ENCODE data around the gene SLC35E2B. TPM values are rescaled to one million over a fixed set of nuclear protein-coding genes. Genes with fewer than 3 reads are reported as not detected.
A peak's percentile ranks its signal among the peaks of the same experiment; 100 is the strongest.
"Not testable (repeated sequence)": the region's sequence is repeated elsewhere in the genome, so short reads cannot be mapped to it uniquely, and the experiment has no call there.

SLC35E2B gene
- total RNA-seq, 1 donor, result 32.8 TPM

DNA sequence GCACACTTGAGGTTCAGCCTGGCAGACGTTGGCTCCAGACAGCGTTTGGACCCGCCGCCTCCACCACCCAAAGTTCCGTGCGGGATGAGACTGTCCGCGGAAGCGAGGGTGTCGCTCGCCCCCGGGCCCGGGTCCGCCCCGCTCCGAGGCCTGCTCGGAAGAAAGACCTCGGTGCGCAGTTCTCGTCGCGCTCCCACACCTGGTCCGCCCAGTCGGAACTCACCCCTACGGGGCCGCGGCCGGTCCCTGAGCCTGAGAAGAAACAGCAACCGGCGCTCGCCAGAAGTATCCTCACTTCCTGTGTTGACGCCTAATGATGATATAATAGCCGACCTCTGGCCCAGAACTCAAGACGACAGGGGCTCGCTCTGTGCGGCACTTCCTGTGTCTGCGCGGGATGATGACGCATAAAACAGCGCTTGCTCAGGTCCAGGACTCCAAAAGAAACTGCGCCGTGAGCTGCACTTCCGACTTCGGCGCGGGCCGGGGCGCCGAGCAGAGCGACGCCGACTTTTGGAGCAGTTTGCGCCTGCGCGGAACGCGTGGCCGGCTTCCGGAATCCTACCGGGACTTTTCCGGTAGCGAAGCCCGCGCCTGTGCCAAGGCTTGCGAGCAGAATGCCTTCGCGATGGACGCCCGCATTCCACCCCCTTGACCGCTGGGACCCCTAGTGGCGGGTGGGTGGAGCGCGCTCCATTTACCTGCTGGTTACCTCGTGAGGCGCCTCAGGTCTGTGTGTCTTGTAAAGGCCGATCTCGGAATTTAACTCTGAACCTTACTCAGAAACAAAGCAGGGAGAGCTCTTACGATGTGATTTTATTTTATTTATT lies 31.7 kb upstream of the SLC35E2B start, which contains the start of gene CDK11A:
CDK11A (minus strand) TSS at position 323 of the 830 bp plus-strand sequence. CDS start 1,539 bp downstream, outside the sequence.
- DNase-seq (ENCODE audit: low read depth), result peak; percentile 100
- TF ChIP-seq, protein P1, sequence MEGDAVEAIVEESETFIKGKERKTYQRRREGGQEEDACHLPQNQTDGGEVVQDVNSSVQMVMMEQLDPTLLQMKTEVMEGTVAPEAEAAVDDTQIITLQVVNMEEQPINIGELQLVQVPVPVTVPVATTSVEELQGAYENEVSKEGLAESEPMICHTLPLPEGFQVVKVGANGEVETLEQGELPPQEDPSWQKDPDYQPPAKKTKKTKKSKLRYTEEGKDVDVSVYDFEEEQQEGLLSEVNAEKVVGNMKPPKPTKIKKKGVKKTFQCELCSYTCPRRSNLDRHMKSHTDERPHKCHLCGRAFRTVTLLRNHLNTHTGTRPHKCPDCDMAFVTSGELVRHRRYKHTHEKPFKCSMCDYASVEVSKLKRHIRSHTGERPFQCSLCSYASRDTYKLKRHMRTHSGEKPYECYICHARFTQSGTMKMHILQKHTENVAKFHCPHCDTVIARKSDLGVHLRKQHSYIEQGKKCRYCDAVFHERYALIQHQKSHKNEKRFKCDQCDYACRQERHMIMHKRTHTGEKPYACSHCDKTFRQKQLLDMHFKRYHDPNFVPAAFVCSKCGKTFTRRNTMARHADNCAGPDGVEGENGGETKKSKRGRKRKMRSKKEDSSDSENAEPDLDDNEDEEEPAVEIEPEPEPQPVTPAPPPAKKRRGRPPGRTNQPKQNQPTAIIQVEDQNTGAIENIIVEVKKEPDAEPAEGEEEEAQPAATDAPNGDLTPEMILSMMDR (IDR thresholded peaks at IDR 0.05; ENCODE audit: insufficient read depth, low read depth, low read length), result peak; percentile 21
- H3K4me3 ChIP-seq (ENCODE audit: low read depth, low read length), result peak within 1 kb of the TSS; percentile 73

DNA sequence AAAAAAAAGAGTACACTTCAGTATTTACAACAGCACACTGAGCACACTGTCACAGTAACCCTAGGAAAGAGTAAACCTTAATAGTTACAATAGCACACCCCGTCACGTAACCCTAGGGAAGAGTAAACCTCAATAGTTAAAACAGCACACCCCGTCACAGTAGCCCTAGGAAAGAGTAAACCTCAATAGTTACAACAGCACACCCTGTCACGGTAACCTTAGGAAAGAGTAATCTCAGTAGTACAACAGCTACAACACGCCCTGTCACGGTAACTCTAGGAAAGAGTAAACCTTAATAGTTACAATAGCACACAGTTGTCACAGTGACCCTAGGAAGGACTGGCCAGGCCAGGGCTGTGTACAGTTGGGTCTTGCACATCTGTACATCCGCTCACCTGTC lies 28.6 kb upstream of the SLC35E2B start:
- TF ChIP-seq, protein P1 (IDR thresholded peaks at IDR 0.05; ENCODE audit: insufficient read depth, low read depth, low read length), result no peak
- no peak for DNase-seq (ENCODE audit: low read depth)
- no peak overlapping the region for H3K4me3 ChIP-seq (ENCODE audit: low read depth, low read length)

DNA sequence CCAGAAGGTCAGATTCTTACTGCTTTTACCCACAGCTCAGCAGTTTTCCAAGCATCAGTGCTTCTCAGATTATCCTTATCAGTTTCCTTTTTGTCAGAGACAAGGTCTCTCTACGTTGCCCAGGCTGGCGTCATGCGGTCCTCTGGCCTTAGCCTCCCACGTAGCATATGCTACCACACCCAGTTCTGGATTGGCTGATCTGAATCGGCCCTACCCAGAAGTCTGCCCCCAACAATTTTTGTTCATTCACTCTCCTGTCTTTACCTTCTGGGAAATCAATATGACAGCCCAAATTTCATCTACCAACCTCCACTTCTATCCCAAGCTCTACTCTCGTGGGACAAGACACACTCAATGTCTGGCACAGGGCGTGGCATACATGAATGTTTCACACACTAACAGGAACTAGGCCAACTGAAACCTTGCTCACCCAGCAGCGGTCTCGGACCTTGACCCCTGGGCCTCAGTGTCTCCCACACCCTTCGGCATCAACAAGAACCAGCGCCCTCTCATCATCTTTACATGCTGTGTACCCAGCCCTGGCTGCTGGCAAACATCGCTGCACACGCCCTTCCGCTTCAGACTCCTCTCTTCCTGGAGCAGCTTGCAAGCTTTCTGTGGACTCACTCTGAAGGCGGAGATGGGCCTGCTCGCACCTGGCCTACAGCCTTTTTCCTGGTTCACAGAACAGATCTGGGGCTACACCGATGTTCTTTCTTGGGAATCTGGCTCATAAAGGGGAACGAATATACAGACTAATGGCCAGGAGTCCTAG lies 22.7 kb upstream of the SLC35E2B start:
- not testable (repeated sequence) for H3K4me3 ChIP-seq (ENCODE audit: low read depth, low read length); DNase-seq (ENCODE audit: low read depth)

GRCh38 chr1:1707897-1708296 lies 15.3 kb upstream of the SLC35E2B start:
- H3K4me3 ChIP-seq (ENCODE audit: low read depth, low read length); DNase-seq (ENCODE audit: low read depth): not testable (repeated sequence)

DNA sequence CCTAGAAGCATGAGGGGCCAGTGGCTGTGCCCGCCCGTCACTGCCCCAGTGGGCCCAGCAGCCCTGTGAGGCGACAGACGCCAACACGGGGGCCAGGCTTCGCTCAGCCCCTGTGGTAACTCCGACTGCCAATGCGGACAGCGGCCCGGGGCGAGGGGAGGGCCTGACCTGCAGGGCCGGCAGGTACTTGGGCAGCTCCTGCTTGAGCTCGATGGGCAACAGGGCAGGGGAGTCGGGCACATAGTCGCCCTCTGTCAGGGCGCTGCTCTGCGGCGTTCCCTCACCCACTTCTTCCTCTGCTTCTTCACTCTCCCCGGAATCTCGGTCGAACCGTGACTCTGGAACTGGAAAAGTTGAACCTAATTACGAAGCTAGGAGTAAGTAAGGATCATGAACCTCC lies 14.6 kb upstream of the SLC35E2B start:
- not testable (repeated sequence) for H3K4me3 ChIP-seq (ENCODE audit: low read depth, low read length); DNase-seq (ENCODE audit: low read depth)

GRCh38 chr1:1705623-1706022 lies 13.0 kb upstream of the SLC35E2B start:
- H3K4me3 ChIP-seq (ENCODE audit: low read depth, low read length); DNase-seq (ENCODE audit: low read depth): not testable (repeated sequence)

DNA sequence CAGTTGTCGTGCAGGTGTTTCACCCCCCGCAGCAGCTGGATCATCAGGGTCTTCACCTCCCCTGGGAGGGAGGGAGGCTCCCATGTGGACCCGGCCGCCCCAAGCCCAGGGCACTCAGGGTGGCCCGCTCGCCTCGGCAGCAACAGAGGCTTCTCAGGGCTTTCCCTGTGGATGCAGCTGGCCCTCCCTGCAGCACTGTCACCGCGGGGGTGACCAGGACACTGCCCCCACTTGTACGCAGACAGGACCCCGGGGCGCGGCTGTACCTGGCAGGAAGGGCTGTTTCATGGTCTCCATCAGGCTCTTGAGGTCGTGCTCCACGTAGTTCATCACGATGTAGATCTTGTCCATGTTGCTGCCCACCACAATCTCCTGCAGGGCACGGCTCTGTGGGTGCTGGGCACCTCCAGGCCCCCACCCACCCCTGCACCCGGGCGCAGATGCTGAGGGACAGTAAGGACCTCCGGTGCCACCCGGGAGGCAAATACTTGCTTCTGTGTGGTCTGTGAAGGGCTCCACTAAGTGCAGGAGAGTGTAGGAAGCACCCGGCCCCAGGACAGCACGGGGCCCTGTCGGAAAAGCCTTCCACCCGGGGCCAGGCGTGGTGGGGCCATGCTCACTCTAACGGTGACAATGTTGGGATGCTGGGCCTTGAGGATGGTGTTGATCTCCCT lies 11.8 kb upstream of the SLC35E2B start:
- not testable (repeated sequence) for H3K4me3 ChIP-seq (ENCODE audit: low read depth, low read length); DNase-seq (ENCODE audit: low read depth)

DNA sequence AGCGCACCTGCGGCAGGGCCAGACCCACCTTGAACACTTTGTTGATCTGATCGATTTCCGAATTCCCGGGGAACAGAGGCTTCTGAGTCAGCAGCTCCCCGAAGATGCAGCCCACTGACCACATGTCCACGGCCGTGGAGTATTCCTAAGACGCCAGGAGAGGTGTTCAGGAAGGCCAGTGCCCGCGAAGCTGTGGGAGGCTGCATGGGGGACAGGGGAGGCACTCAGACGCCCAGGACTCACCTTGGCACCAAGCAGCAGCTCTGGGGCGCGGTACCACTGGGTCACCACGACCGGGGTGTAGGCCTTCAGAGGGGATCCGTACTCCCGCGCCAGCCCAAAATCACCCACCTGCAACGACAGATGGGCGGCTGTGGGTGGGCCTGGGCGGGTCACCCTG lies 11.2 kb upstream of the SLC35E2B start:
- TF ChIP-seq, protein P1 (IDR thresholded peaks at IDR 0.05; ENCODE audit: insufficient read depth, low read depth, low read length), result no peak
- DNase-seq (ENCODE audit: low read depth), result no peak
- no peak overlapping the region for H3K4me3 ChIP-seq (ENCODE audit: low read depth, low read length)

- not testable (repeated sequence) for H3K4me3 ChIP-seq (ENCODE audit: low read depth, low read length); DNase-seq (ENCODE audit: low read depth)
These were observed 9.9 kb upstream of the SLC35E2B start for GRCh38 chr1:1702506-1702905.

- not testable (repeated sequence) for DNase-seq (ENCODE audit: low read depth); H3K4me3 ChIP-seq (ENCODE audit: low read depth, low read length)
These were observed 8.0 kb upstream of the SLC35E2B start for GRCh38 chr1:1700557-1700956.

DNA sequence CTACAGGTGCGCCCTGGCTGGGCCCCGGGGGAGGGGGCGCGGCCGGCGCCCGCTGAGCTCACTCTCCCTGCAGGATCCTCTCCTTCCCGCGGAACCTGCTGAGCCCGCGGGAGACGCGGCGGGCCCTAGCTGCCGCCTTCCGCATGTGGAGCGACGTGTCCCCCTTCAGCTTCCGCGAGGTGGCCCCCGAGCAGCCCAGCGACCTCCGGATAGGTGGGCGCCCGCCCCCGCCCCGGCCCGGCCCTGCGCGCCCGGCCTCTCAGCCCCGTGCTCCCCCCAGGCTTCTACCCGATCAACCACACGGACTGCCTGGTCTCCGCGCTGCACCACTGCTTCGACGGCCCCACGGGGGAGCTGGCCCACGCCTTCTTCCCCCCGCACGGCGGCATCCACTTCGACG lies 7.5 kb upstream of the SLC35E2B start:
- H3K4me3 ChIP-seq (ENCODE audit: low read depth, low read length); DNase-seq (ENCODE audit: low read depth): not testable (repeated sequence)

DNA sequence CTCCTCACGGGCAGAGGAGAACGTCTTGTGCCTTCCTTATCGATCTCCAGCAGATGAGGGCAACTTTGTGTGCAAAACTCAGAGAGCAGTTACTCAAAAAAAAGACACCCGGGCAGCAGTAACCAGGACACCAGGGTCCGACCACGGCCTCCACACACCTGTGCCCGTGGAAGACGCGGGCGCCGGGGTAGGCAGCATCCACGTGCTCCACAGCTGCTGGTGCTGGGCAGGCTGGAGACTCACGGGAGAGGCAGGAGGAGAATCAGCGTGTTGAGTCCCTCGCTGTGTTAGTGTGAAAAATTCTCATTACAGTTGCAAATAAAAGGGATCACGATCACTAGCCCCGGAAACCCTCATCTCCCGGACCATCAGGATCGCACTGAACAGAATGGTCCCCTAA lies 6.5 kb upstream of the SLC35E2B start:
- DNase-seq (ENCODE audit: low read depth); H3K4me3 ChIP-seq (ENCODE audit: low read depth, low read length): not testable (repeated sequence)

DNA sequence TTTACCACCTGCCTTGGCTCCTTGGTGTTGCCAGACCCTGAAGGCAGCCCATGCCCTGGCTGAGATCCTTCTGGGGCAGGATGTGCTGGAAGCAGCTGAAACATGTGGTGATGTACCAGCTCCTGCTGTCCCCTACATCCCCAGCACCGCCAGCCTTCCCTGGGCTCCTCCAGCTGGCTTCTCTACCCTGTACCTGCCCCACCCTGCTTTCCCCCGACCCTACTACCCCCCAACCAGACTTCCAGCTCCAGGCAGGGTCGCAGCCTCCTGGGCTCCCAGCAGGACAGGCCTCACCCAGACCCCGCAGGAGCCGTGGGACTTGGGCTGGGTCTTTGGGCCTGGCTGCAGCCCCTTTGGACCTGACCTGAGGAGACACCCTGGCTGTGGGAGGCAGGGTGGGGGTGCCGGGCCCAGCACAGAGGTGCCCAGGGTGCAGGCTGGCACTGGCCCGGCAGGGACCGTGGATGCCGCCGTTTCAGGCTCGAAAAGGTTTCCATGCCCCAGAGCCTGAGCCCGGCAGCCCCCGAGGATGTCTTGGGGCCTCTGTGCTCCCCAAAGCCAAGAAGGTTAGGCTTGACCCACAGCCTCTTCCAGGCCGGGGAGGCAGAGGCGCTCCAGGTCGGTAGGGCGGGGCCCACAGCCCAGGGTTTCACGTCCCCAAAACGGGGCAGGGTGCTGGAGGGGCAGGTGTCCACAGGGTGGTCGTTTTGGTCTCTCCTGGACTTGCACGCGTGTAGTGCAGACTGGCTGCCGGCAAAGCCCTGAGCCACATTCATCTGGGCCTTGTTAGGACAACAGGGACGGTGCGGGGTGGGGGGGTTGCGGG lies 5.0 kb upstream of the SLC35E2B start:
- not testable (repeated sequence) for H3K4me3 ChIP-seq (ENCODE audit: low read depth, low read length); DNase-seq (ENCODE audit: low read depth)

Measured in fibroblast of villous mesenchyme (primary cell).